ENCODE results near the gene TTC13.

TTC13 gene

DNA sequence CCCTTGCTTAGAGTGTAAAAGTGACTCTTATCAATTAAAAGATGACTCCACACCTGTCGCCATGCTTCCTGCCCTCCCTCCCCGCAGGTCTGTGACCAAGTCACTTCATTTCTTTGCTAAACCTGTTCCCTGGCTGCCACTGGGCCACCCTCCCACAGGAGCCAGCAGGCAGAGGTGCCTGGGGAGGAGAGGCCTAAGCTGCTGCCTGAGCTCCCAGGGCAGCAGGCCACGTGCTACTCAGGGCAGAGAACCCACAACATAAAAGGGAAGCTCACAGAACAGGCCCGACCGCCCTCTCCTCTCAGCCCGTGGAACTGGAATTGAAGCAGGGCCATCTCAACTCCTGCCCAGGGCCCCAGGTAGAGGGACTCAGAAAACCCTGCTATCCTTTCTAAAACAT is 115.2 kb downstream of the TTC13 start:
- DNase-seq (ENCODE audit: extremely low read depth, insufficient read length) = no peak
- Histone ChIP-seq H3K4me3 (replicated peaks; ENCODE audit: low read depth, low read length) (no peak overlapping the region), H3K27me3 (replicated peaks; ENCODE audit: control insufficient read depth, insufficient read depth, low read length) (no peaks in the 10 kb centered on the region), H3K36me3 (ENCODE audit: control insufficient read depth, insufficient read depth, low read length) (no peaks in the 10 kb centered on the region)
- TF ChIP-seq, protein P1, sequence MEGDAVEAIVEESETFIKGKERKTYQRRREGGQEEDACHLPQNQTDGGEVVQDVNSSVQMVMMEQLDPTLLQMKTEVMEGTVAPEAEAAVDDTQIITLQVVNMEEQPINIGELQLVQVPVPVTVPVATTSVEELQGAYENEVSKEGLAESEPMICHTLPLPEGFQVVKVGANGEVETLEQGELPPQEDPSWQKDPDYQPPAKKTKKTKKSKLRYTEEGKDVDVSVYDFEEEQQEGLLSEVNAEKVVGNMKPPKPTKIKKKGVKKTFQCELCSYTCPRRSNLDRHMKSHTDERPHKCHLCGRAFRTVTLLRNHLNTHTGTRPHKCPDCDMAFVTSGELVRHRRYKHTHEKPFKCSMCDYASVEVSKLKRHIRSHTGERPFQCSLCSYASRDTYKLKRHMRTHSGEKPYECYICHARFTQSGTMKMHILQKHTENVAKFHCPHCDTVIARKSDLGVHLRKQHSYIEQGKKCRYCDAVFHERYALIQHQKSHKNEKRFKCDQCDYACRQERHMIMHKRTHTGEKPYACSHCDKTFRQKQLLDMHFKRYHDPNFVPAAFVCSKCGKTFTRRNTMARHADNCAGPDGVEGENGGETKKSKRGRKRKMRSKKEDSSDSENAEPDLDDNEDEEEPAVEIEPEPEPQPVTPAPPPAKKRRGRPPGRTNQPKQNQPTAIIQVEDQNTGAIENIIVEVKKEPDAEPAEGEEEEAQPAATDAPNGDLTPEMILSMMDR (IDR thresholded peaks at IDR 0.05; ENCODE audit: insufficient read depth, low read length, poor library complexity, severe bottlenecking) = no peak

DNA sequence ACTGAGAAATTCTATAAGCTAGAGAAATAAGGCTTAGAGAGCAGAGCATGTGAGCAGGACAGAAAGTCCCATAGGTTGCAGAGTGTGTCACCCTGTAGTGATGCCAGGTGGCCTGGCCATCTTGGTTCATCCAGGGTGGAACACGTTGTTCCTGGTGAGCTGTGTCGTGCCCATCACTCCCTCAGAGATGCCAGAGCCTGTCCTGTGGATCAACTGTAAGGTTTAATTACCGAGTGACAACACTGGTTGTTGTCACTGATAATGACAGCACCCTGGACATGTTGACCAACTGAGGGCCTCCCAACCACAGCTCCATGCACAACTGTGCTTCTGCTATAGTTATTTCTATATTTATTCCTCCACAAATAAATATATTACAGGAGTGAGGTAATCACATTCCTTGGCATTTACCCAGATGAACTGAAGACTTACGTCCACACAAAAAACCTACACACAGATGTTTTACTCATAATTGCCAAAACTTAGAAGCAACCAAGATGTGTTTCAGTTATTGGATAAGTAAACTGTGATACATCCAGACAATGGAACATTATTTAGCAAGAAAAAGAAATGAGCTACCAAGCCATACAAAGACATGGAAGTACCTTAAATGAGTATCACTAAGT is 116.6 kb downstream of the TTC13 start:
- Histone ChIP-seq H3K36me3 (ENCODE audit: control insufficient read depth, insufficient read depth, low read length) (no peaks in the 10 kb centered on the region), H3K4me3 (replicated peaks; ENCODE audit: low read depth, low read length) (no peak overlapping the region), H3K27me3 (replicated peaks; ENCODE audit: control insufficient read depth, insufficient read depth, low read length) (no peaks in the 10 kb centered on the region)
- DNase-seq (ENCODE audit: extremely low read depth, insufficient read length) = no peak
- TF ChIP-seq, protein P1 (IDR thresholded peaks at IDR 0.05; ENCODE audit: insufficient read depth, low read length, poor library complexity, severe bottlenecking) = no peak

DNA sequence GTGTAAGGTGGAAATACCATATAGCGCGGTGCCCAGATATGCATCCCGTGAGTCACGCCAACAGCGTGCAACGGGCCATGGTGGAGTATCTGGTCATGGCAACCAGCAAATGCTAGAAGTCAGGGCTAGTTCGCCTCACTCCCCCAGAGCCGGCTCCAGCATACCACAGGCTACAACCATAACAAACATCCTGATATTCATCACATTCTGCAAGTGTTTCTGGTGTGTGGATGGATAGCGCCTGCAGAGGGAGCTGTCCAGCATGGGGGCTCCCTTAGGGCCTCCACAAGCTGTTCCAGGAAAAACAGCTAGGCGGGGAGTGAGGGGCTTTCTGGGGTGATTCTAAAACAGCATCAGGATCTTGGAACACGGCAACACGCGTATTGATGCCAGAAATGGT is 117.2 kb downstream of the TTC13 start:
- DNase-seq (ENCODE audit: extremely low read depth, insufficient read length) = no peak
- no peaks in the 10 kb centered on the region for H3K36me3 ChIP-seq (ENCODE audit: control insufficient read depth, insufficient read depth, low read length)
- no peak overlapping the region for H3K4me3 ChIP-seq (replicated peaks; ENCODE audit: low read depth, low read length)
- no peaks in the 10 kb centered on the region for H3K27me3 ChIP-seq (replicated peaks; ENCODE audit: control insufficient read depth, insufficient read depth, low read length)
- TF ChIP-seq, protein P1 (IDR thresholded peaks at IDR 0.05; ENCODE audit: insufficient read depth, low read length, poor library complexity, severe bottlenecking) = peak; percentile 12

DNA sequence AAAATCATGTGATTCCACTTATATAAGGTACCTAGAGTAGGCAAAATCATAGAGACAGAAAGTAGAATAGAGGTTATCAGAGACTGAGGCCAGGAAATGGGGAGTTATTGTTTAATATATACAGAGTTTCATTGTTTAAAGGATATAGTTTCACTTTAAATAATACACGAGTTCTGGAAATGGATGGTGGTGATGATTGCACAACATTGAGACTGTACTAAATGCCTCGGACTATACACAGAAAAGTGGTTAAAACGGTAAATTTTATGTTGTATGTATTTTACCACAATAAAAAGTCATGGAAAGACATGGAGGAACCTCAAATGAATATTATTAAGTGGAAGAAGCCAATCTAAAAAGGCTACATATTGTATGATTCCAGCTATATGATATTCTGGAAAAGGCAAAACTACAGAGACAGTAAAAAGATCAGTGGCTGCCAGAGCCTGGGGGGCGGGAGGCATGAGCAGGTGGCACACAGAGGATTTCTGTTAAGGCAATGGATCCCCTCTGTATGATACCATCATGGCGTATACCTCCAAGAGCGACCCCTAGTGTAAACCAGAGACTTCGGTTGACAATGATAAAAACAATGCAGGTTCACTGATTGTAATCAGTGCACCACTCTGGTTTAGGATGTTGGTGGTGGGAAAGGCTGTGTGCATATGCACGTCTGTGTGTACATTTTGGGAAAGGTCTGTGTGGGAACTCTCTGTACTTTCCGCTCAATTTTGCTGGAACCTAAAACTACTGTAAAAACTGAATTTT is 117.9 kb downstream of the TTC13 start:
- no peak overlapping the region for H3K4me3 ChIP-seq (replicated peaks; ENCODE audit: low read depth, low read length)
- H3K27me3 ChIP-seq (replicated peaks; ENCODE audit: control insufficient read depth, insufficient read depth, low read length) = no peaks in the 10 kb centered on the region
- TF ChIP-seq, protein P1 (IDR thresholded peaks at IDR 0.05; ENCODE audit: insufficient read depth, low read length, poor library complexity, severe bottlenecking) = no peak
- DNase-seq (ENCODE audit: extremely low read depth, insufficient read length) = no peak
- no peaks in the 10 kb centered on the region for H3K36me3 ChIP-seq (ENCODE audit: control insufficient read depth, insufficient read depth, low read length)

DNA sequence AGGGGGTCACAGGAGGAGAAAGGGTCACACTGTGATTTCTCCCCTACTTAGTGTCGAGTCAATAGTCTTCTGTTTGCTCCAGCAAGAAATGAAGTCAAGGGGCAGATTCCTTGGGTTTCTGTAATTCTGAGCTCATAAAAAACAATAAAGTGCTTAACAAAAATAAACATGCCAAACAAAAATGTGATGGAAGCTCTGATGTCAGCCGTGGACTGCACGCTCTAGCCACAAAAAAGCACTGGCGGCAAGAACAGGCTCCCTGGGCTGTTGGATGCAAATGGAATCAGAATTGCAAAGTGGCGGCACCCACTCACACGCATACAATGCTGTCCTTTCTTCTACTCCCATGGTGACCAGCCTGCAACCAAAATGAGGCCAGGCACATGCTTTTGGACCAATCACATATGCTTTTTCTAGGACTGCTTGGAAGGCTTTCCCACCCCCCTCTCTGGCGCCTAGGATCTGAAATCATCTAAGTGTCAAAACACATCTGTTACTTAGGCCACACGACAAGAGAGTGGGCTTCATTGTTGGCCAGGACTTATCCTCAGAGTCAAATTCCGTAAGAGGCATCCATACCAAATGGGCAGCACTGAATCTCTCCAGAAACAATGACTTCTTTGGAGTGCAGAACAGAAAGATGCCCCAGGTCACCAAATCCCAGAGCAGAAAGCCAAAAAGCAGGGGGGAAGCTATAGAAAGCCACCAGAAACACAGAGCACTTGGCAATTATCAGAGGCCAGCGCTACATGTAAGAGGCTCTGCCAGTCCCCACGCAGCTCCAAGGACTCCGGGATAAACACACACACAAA is 119.5 kb downstream of the TTC13 start:
- no peaks in the 10 kb centered on the region for H3K36me3 ChIP-seq (ENCODE audit: control insufficient read depth, insufficient read depth, low read length)
- no peak overlapping the region for H3K4me3 ChIP-seq (replicated peaks; ENCODE audit: low read depth, low read length)
- no peaks in the 10 kb centered on the region for H3K27me3 ChIP-seq (replicated peaks; ENCODE audit: control insufficient read depth, insufficient read depth, low read length)
- no peak for DNase-seq (ENCODE audit: extremely low read depth, insufficient read length)
- TF ChIP-seq, protein P1 (IDR thresholded peaks at IDR 0.05; ENCODE audit: insufficient read depth, low read length, poor library complexity, severe bottlenecking) = no peak
